Psoas muscle (tissue), 8 donors: ENCODE measurements around the gene KCNH6. TPM values are rescaled to one million over a fixed set of nuclear protein-coding genes. Genes with fewer than 3 reads are reported as not detected.
A peak's percentile ranks its signal among the peaks of the same experiment; 100 is the strongest.

Experiments
- ATAC-seq, 4 donors: fragments of 200-7000 bp; cut with Tn5 transposase; one replicate each; pipeline ENCODE4 v1.9.1; 2020; ENCODE audit warnings: moderate library complexity in 3 of 4, mild to moderate bottlenecking in 2 of 4
- DNase-seq, 2 donors: peaks; one replicate each; pipeline ENCODE4 v3.0.0-alpha.2; 2020
- H3K27ac ChIP-seq: fragments of 200-600 bp; one replicate; pipeline ENCODE4 v1.8.0; 2022
- H3K27me3 ChIP-seq, 3 donors: fragments of 200-600 bp in 1 of 3; one replicate each; pipeline versions ENCODE4 v1.6.1 to v1.8.0; 2013 to 2022; ENCODE audit warnings: low read length in 2 of 3, mild to moderate bottlenecking in 2 of 3, moderate library complexity in 1 of 3; ENCODE audit not compliant: insufficient read depth in 3 of 3
- H3K36me3 ChIP-seq, 2 donors: fragments of 200-600 bp in 1 of 2; one replicate each; pipeline versions ENCODE4 v1.6.1 to v1.8.0; 2013 to 2022; ENCODE audit warnings: low read depth in 1 of 2, mild to moderate bottlenecking in 1 of 2, moderate library complexity in 1 of 2; ENCODE audit not compliant: insufficient read depth in 1 of 2
- H3K4me1 ChIP-seq: fragments of 200-600 bp; one replicate; pipeline ENCODE4 v1.8.0; 2022
- H3K4me3 ChIP-seq: fragments of 200-600 bp; one replicate; pipeline ENCODE4 v1.8.0; 2022; ENCODE audit warnings: mild to moderate bottlenecking
- H3K9me3 ChIP-seq: fragments of 200-600 bp; one replicate; pipeline ENCODE4 v1.8.0; 2022
- WGBS, 3 donors: extraction: QIAGEN DNeasy Blood & Tissue Kit; methylation state at CpG; one replicate each; pipeline versions ENCODE4 v1.1.6 to v1.1.7; 2013; 5-methylcytosine and 5-hydroxymethylcytosine counted together
- intact Hi-C, 2 donors: fragments of 100-400 bp; cut with DNase I; formaldehyde crosslinking; loops; one replicate each; pipeline versions ENCODE4 v1.11.0 to v1.14.2; 2022
- polyA plus RNA-seq, 3 donors: library from polyadenylated mRNA; stranded (reverse); fragments of 200-250 nt; gene quantifications; one replicate each; pipeline ENCODE4 v1.2.3, GENCODE V29; 2013
- total RNA-seq, 4 donors: library from RNA; stranded (reverse); fragmentation: NEBNext Ultra II Directional in 2 of 4; extraction: Animal tissue kit (Norgen Biotek cat#: 25700) in 2 of 4; gene quantifications; one replicate each; pipeline versions ENCODE4 v1.2.1 to v1.2.4, GENCODE V29; 2021 to 2023
- TF ChIP-seq, protein P1 (sequence below): fragments of 200-600 bp; IDR thresholded peaks from one replicate; pipeline ENCODE4 v1.8.0; 2022; ENCODE audit warnings: antibody characterized with exemption
- donor health status: healthy with polysubstance abuse.
- donor health status: DM: no; HTN: no; CAD: no; lungs with moderate emphysema.
- donor health status: Bipolar disorder and iron deficiency.
- donor health status: healthy.
- donor health status: DM: yes; HTN: yes; CAD: no.
- donor health status: DM: no; HTN: no; CAD: no.
- donor health status: DM: no; HTN: no; CAD: no.
- donor health status: DM: yes; HTN: yes; CAD: no.

Gene KCNH6
- total and polyA plus RNA-seq, 7 donors: not detected

- TF ChIP-seq, protein P1, sequence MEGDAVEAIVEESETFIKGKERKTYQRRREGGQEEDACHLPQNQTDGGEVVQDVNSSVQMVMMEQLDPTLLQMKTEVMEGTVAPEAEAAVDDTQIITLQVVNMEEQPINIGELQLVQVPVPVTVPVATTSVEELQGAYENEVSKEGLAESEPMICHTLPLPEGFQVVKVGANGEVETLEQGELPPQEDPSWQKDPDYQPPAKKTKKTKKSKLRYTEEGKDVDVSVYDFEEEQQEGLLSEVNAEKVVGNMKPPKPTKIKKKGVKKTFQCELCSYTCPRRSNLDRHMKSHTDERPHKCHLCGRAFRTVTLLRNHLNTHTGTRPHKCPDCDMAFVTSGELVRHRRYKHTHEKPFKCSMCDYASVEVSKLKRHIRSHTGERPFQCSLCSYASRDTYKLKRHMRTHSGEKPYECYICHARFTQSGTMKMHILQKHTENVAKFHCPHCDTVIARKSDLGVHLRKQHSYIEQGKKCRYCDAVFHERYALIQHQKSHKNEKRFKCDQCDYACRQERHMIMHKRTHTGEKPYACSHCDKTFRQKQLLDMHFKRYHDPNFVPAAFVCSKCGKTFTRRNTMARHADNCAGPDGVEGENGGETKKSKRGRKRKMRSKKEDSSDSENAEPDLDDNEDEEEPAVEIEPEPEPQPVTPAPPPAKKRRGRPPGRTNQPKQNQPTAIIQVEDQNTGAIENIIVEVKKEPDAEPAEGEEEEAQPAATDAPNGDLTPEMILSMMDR: no peak
- peak; percentile 9 to 38 (median 18) for ATAC-seq
- Histone ChIP-seq H3K27me3 (no peaks in the 10 kb centered on the region), H3K4me1 (peaks cover 49% of the 10 kb centered on the region), H3K9me3 (no peaks in the 10 kb centered on the region), H3K27ac (peak overlapping the region; percentile 93), H3K4me3 (peak overlapping the region; percentile 94), H3K36me3 (no peaks in the 10 kb centered on the region)
- DNase-seq: no peak
- WGBS, 3 donors: 0 to 1% (median 0%) methylated on average over 32 of the region's 32 CpGs
- intact Hi-C loops: loop anchor here in 1 of 2 donors (5.0 kb wide), 1 partner anchor 46 kb away; no protein-coding TSS in a partner anchor
Measured at GRCh38 chr17:63550817-63551639, 27.9 kb downstream of the KCNH6 start.

DNA sequence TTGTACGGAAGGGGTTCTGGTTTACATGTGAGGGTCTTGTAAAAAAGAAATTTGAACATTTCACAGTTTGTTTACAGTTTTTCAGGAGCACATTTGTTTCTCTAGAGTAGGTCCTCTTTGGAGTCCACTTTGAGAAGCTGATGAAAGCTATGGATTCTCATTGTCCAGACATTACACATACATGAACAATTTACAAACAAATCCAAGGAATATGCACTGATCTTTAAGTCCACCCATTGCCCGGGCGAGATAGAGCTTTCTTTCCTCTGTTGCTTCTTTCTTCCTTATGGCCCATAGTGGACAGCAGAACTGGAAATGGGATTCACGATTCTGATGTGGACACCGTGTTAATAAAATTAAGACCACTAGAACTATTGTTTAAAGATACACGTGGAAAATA, 29.1 kb downstream of the KCNH6 start:
- Histone ChIP-seq H3K27ac (peak overlapping the region; percentile 27), H3K36me3 (no peaks in the 10 kb centered on the region), H3K4me3 (peak overlapping the region; percentile 94), H3K27me3 (no peaks in the 10 kb centered on the region), H3K9me3 (no peaks in the 10 kb centered on the region), H3K4me1 (peaks cover 49% of the 10 kb centered on the region)
- TF ChIP-seq, protein P1: no peak
- 37 to 51% (median 43%) methylated on average over 6 of the region's 6 CpGs for WGBS, 3 donors
- intact Hi-C loops: loop anchor here in 1 of 2 donors (5.0 kb wide), 1 partner anchor 45 kb away; no protein-coding TSS in a partner anchor
- ATAC-seq: no peak
- DNase-seq: no peak

DNA sequence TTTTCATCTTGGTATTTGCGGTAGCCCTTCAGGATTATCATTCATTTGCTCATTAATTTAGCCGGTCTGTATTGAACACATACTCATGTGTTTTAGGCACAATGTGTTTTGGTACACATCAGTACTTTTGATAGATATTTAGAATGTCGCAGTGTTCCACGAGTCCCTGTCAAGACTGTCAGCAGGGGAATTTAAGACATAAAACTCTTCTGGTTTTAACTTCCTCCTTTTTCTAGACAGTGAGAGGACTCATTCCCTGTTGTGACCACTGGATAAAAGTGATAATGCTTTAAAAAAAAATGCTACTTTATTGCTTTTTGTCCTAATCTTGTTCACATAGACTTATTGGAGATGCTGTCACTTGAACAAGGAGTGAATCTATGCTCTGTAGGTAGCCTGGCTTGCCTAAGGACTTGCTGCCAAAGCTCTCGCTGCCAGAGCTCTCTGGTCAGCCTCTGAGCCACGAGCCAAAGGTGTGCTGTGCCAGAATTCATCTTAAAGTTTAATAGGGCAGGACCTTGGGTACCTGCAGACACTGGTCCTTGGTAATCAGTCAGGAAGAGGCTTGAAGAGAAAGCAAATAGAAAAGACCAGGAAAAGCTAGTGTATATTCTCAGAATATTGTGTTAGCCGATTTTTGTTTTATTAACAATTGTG, 32.5 kb downstream of the KCNH6 start:
- Histone ChIP-seq H3K27ac (no peak overlapping the region), H3K36me3 (no peaks in the 10 kb centered on the region), H3K4me1 (peaks cover 43% of the 10 kb centered on the region), H3K27me3 (no peaks in the 10 kb centered on the region), H3K9me3 (no peaks in the 10 kb centered on the region), H3K4me3 (no peak overlapping the region)
- TF ChIP-seq, protein P1: no peak
- DNase-seq (no peak), ATAC-seq (peak in 1 of 4 donors; percentile 46)
- intact Hi-C loops: no loop called here
- 63 to 71% (median 66%) methylated on average over 7 of the region's 7 CpGs for WGBS, 3 donors

DNA sequence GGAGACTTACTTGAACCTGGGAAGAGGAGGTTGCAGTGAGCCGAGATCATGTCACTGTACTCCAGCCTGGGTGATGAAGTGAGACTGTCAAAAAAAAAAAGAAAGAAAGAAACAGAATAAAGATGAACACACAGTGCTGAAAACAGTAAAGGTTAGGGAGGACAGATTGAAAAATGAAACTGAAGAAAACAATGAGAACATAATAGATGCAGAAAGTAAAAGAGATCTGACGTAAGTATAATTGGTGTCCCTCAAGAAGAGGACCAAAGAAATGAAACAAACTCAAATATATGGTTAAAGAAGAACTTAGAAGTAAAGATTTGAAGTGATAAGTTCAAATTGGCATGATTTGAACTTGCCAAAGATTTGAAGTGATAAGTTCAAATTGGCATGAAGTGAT, 34.3 kb downstream of the KCNH6 start:
- ATAC-seq: no peak

More for the DNA sequence above, 34.3 kb downstream of the KCNH6 start:
- no peak for DNase-seq
- Histone ChIP-seq H3K27me3 (no peaks in the 10 kb centered on the region), H3K4me3 (no peak overlapping the region), H3K4me1 (peaks cover 33% of the 10 kb centered on the region), H3K36me3 (no peaks in the 10 kb centered on the region), H3K9me3 (no peaks in the 10 kb centered on the region), H3K27ac (no peak overlapping the region)
- intact Hi-C loops: no loop called here
- WGBS, 3 donors: 96 to 98% (median 96%) methylated on average over 2 of the region's 2 CpGs
- TF ChIP-seq, protein P1: no peak
